Suppressor macrophage (primary cell): ENCODE results near the gene SOST.
A peak's percentile ranks its signal among the peaks of the same experiment; 100 is the strongest.

ENCODE experiments used
- DNase-seq, 4 experiments: peaks; one replicate each; pipeline ENCODE4 v3.0.0-alpha.2; 2020 to 2022

SOST gene

GRCh38 chr17:43741636-43742035, 17.0 kb downstream of the SOST start:
- peak; percentile 35 to 73 (median 60) for DNase-seq

DNA sequence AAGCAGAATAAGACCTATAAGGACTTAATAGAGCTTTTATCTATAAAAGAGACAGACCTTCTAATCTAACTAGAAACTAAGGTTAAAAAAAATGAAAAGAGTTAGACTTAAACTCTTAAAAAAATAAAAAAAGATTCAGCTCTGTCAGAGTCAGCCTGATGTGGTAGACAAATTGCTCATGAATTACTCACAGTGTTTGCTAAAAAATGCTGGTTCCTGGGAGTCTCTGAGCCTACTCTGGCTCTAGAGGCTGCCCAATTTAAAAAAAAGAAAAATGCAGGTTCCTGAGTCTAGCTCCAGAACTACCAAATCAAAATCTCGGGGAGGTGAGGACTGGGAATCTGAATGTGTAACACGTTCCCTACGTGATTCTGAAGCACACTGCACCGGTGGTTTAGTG, 18.1 kb downstream of the SOST start:
- no peak for DNase-seq

GRCh38 chr17:43737722-43738121, 20.9 kb downstream of the SOST start:
- DNase-seq = no peak

- DNase-seq = no peak
Observed at GRCh38 chr17:43736389-43736788, 22.2 kb downstream of the SOST start.

DNA sequence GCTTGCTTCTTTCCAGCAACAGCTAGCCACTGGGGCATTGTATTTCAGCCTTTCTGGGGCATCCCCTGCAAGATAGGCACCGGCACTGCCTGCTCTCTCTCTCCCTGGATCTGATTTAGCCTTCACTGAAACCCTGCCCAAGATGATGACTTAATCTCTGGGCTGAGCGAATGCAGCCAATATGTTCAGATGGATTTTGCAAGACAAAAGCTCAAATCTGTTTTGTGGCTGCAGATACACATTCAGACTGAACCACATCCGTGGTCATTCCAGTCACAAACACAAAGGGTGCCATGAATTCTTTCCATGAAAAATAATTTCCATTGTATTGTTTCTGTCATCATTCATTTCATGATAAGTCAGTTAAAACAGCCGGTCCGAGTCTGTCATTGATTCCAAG, 24.2 kb downstream of the SOST start:
- no peak for DNase-seq

- DNase-seq = peak in 2 of 4 experiments; percentile 19 to 38
Observed at GRCh38 chr17:43733956-43734355, 24.6 kb downstream of the SOST start.

- no peak for DNase-seq
Observed at GRCh38 chr17:43732958-43733357, 25.6 kb downstream of the SOST start.

- no peak for DNase-seq
Observed at GRCh38 chr17:43728081-43728480, 30.5 kb downstream of the SOST start.

DNA sequence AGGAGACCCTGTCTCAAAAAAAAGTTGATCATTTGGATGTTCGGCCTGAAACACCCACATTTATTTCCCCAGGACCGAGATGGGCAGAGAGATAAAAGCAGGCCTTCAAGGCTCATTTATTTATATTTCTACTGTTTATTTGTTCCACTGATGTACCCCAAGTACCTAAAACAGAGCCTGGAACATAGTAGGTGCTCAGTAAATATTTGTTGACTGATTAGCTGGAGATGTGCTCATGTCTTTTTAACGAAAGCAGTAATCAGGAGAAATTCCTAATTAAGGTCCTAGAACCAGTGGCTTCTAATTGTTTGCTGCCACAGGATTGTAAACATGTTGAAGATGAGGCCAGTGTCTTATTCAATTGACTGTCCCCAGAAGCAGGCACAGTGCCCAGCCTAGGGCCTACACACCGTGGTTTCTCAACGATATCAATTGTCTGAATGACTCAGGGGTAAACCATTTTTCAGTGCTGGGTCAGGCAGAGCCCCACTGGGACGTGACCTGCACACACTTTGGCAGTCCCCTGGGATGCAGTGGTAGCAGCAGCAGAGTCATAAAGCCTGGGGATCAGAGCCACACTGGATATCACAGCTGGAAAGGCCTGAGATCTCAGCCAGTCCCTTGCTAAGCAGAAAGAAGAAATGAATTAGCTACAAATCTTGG, 34.8 kb downstream of the SOST start:
- peak in 1 of 4 experiments; percentile 17 for DNase-seq

DNA sequence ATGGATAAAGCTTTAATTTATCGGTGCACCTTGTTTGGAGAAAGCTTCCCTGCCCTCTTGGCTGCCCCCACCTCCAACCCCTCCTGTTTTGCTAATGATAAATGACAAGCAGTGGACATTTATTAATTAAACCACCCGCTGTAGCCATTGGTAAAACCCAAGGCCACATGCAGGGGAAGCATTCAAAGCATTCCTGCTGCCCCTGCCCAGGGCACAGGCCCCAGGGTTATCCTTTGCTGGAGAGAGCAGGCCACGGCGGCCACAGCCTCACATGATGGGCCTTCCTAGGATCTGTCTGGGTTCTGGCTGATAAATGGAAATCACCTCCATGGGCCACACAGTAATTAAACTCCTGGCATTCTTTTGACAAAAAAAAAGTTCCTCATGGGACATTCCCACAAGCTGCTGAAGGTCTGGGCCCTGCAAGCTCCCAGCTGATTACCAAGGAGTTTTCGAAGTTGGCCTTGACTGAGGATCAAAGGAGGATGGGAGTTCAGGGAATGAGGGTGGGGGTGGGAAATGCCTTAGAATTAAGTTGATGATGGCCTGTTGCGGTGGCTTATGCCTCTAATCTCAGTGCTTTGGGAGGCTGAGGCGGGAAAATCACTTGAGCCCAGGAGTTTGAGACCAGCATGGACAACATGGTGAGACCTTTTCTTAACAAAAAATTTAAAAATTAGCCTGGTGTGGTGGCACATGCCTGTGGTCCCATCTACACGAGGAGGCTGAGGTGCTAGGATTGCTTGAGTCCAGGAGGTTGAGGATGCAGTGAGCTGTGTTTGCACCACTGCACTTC, 35.5 kb downstream of the SOST start:
- DNase-seq = no peak

GRCh38 chr17:43722269-43722619, 36.3 kb downstream of the SOST start:
- no peak for DNase-seq

DNA sequence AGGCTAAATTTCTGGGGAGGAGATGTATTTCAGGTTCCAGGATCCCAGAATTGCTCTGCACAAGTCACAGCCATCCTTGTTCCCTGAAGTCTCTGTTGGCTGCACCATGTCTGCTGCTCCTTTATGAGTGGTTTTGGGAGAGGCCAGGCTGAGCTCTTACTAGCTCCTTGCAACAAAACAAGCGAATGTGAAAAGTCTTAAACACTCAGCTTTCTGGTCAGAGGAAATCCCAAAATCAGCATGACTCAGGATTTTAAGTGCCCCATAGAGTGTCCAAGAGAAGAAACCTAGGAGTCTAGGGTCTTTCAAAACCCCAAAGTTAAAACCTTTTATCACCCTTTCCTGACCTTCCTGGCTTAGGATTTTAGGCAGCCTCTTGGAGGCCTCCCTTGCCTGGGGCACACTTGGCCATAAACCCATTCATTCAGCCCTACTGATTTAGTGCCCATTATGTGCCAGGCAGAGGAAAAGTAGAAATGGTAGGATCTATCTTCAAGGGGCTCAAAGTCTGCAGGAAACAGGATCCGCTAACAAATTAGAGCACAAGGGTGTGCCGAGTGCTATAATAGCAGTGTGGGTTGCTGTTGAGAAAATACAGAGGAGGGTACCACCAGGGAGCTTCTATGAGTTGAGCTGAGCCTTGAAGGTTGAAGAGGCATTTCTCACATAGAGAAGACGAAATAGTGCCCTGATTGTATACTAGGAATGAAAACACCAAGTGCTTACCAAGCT, 36.9 kb downstream of the SOST start:
- DNase-seq = peak in 2 of 4 experiments; percentile 19 to 46

DNA sequence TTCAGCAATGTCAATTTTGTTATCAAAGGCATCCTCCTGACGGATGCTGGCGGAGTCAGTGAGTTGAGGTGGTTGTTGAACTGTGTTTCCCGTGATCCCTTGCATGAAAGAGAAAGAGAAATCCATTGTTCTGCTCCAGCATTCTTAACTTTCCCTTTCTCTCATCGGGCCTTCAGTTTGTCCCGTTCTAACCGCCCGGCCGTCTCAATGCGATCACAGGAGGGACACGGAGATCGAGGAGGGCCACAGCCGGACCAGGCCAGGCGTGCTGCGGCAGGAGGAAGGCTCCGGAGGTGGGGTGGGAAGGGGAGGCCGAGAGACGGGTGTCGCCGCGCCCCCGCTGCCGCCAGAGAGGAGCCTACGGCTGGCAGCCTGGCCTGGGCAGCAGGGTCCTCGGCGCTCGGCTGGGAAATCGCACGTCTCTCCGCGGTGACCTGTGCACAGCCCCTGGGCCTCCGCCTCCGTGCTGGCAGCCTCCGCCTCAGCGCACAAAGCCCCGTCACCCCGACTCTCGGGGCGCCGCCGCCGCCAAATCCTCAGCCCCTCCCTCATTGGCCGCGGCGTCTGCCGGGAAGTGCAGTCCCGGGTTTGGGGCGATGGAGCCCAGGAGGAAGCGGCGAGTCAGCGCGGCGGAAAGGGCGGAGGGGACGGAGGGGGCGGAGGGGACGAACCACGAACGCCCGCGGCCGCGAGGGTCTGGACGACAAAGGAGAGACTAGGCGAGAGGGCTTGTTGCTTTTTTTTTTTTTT, 38.1 kb downstream of the SOST start:
- DNase-seq = peak; percentile 67 to 89 (median 82)

DNA sequence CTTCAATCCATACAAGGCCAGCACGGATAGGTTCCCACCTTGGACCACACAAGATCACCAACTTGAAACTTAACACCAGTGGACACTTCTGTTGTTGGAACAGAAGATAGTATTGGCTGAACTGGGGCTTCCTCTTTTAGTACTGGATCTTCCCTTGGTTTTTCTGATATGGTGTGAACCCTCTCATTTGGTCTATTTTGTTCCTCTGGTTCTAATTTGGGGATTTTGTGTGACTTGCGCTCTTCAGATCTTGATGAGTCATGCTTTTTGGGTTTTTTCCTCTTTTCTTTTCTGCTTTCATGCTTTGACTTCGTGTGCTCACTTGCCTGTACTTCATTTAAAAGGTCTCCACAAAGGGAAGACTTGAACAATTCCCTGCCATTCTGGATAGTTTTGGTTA, 39.0 kb downstream of the SOST start:
- peak; percentile 41 to 82 (median 66) for DNase-seq

DNA sequence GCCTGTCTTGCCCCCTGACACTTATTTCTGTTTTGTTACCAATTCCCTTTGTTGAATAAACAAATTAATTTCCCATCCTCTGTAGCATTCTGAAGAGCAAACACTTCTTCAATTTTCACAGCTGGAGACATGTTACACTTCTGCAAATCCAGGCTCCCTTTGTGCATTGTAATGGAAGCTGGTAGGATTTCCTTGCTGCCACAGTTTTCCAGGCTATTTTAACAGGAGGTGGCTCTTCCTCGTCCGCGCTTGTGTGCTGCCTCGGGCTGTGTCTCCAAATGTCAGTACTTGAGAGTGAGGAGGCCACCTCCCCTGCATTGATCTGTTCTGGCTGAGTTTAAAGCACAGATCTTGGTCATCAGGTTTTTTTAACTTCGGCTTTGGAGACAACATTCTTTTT, 40.0 kb downstream of the SOST start:
- peak in 2 of 4 experiments; percentile 37 to 52 for DNase-seq

DNA sequence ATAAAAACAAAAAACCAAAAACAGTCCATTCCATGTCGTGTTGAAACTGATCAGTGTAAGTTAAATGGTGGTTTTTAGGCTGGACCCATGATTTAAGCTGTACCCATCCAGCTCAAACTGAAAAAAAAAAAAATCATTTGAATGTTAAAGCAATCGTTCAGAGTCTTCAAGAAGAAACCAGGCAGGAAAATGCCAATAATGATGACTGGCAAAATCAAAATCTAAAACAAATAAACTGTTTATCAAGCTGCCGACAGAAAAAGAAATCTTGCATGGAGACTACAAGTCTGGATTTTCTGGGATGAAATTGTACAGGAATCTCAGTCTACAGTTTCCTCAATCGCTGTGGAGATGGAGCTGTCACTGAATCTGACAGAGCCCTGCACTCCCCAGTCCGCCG, 40.7 kb downstream of the SOST start:
- no peak for DNase-seq

GRCh38 chr17:43714465-43715149, 44.0 kb downstream of the SOST start:
- peak; percentile 23 to 62 (median 52) for DNase-seq

DNA sequence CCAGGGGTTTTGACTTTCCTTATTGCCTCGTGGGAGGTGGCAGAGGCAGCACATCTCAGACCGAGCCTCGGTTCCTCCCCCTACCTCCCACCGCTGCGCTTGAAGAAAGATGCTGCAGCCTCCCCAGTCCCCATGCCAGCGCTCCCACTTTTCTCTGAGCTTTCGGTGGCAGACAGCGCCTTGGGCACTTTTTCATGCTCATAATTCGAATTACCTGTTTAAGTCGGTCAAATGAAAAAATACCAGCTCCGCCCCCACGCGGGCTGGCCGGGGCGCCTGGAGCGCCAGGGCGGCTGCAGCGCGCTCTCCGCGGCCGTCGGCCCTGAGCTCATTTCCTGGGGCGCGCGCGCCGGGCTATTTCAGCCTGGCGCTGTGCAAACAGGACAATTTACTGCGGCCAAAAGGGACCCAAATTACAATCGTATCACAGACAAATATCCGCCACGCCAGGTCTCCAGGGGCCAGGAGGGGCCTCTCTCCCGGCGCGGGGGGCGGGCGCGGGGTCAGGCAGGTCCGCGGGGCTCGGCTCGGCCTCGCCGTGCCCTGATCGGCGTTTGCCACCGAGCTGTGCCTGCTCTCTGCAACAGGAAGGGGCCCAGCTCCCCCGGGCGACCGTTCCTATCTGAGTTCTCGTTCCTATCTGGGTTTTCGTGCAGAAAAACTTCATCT, 45.0 kb downstream of the SOST start:
- peak; percentile 29 to 76 (median 54) for DNase-seq

- DNase-seq = no peak
Observed at GRCh38 chr17:43712397-43712796, 46.2 kb downstream of the SOST start.

GRCh38 chr17:43710101-43710500, 48.5 kb downstream of the SOST start:
- no peak for DNase-seq

DNA sequence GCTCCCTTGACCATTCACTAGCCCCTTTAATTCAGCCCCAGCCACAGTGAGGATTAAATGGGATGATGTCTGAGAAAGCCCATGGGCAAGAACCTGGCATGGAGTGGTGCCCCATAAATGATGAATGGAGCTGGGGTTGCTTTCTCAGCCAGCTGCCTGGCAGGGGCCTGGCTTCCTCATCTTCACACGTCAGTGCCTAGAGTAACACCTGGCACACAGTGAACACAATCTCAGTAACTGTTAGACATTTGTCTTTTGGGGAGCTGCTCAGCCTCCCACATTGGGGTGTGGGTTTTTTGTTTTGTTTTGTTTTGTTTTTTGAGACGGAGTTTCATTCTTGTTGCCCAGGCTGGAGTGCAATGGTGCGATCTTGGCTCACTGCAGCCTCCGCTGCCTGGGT, 49.4 kb downstream of the SOST start:
- no peak for DNase-seq

DNA sequence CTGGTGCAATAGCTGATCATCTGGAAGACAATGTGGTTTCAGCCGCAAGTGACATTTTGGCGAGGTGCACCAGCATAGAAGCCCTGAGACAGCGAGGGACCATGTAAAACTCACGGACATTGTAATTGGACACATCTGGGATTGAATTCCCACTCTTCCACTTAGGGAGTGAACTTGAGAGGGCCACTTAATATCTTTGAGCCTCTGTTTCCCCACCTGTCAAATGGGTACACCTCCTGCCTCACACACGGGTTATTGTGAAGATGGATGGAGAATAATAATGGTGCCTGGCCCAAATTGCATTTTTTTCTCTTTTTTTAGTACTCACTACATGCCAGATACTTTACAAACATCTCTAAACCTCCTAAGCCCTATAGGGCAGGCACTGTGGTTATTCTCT, 51.4 kb downstream of the SOST start:
- DNase-seq = no peak
